ENCODE measurements around the gene ZBTB1.
"Not testable (repeated sequence)": the region's sequence is repeated elsewhere in the genome, so short reads cannot be mapped to it uniquely, and the experiment has no call there.

ZBTB1 gene

GRCh38 chr14:64561631-64562030, 57.1 kb downstream of the ZBTB1 start:
- no peak for DNase-seq
- H3K4me3 ChIP-seq (ENCODE audit: low read depth, low read length) = no peak overlapping the region
- H3K27me3 ChIP-seq (ENCODE audit: insufficient read depth, low read depth, severe bottlenecking) = no peaks in the 10 kb centered on the region
- no peak overlapping the region for H3K27ac ChIP-seq
- TF ChIP-seq, protein P1, sequence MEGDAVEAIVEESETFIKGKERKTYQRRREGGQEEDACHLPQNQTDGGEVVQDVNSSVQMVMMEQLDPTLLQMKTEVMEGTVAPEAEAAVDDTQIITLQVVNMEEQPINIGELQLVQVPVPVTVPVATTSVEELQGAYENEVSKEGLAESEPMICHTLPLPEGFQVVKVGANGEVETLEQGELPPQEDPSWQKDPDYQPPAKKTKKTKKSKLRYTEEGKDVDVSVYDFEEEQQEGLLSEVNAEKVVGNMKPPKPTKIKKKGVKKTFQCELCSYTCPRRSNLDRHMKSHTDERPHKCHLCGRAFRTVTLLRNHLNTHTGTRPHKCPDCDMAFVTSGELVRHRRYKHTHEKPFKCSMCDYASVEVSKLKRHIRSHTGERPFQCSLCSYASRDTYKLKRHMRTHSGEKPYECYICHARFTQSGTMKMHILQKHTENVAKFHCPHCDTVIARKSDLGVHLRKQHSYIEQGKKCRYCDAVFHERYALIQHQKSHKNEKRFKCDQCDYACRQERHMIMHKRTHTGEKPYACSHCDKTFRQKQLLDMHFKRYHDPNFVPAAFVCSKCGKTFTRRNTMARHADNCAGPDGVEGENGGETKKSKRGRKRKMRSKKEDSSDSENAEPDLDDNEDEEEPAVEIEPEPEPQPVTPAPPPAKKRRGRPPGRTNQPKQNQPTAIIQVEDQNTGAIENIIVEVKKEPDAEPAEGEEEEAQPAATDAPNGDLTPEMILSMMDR (IDR thresholded peaks at IDR 0.05; ENCODE audit: low read depth, low read length) = no peak
- H3K36me3 ChIP-seq = no peaks in the 10 kb centered on the region
- H3K9me3 ChIP-seq (ENCODE audit: severe bottlenecking) = no peaks in the 10 kb centered on the region

DNA sequence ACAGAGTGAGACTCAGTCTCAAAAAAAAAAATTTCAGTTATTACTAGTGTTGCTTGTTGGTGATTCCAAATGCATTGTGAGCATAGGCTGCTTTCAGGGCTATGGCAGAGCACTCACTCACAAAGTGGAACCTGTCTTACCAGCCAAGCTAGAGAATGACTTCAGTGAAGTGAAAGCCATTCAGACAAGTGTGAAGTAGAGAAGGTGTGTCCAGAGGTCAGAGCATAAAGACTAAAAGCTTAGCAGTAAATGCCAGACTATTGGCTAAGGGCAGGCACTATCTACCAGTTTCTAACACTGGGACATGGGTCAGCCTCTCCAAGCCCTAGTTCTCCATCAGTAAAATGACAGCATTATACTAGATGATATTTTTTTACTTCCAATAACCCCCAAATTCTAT, 57.9 kb downstream of the ZBTB1 start:
- H3K27ac ChIP-seq = no peak overlapping the region
- no peaks in the 10 kb centered on the region for H3K36me3 ChIP-seq
- DNase-seq = no peak
- TF ChIP-seq, protein P1 (IDR thresholded peaks at IDR 0.05; ENCODE audit: low read depth, low read length) = no peak
- H3K4me3 ChIP-seq (ENCODE audit: low read depth, low read length) = no peak overlapping the region
- no peaks in the 10 kb centered on the region for H3K27me3 ChIP-seq (ENCODE audit: insufficient read depth, low read depth, severe bottlenecking)
- H3K9me3 ChIP-seq (ENCODE audit: severe bottlenecking) = no peaks in the 10 kb centered on the region

- no peaks in the 10 kb centered on the region for H3K36me3 ChIP-seq
- no peaks in the 10 kb centered on the region for H3K27me3 ChIP-seq (ENCODE audit: insufficient read depth, low read depth, severe bottlenecking)
- H3K9me3 ChIP-seq (ENCODE audit: severe bottlenecking) = no peaks in the 10 kb centered on the region
- no peak overlapping the region for H3K4me3 ChIP-seq (ENCODE audit: low read depth, low read length)
- TF ChIP-seq, protein P1 (IDR thresholded peaks at IDR 0.05; ENCODE audit: low read depth, low read length) = no peak
- H3K27ac ChIP-seq = no peak overlapping the region
- no peak for DNase-seq
Measured at GRCh38 chr14:64563696-64564095, 59.1 kb downstream of the ZBTB1 start.

DNA sequence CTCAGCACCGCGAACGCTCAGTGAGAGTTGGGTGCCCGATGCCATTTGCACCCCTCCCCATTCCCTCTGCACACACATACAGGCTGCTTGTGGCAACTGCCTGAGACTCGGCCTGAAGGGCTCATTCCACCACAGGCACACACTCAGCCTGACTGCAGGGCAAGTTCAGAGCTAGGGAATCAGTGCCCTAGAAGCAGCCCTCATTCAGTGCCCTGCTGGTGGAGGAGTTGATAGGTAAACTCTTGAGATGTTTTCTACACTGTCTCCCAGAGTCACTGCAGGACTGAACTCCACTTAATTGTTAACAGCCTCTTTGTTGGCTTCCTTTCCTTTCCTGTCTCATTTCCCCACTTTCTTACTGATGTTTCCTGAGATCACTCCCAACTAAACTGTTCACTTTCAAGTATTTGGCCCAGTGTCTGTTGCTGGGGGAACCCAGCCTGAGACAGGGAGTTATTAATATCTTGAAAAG, 62.1 kb downstream of the ZBTB1 start:
- Histone ChIP-seq H3K4me3 (ENCODE audit: low read depth, low read length) (no peak overlapping the region), H3K27ac (no peak overlapping the region)
- TF ChIP-seq, protein P1 (IDR thresholded peaks at IDR 0.05; ENCODE audit: low read depth, low read length) = no peak

DNA sequence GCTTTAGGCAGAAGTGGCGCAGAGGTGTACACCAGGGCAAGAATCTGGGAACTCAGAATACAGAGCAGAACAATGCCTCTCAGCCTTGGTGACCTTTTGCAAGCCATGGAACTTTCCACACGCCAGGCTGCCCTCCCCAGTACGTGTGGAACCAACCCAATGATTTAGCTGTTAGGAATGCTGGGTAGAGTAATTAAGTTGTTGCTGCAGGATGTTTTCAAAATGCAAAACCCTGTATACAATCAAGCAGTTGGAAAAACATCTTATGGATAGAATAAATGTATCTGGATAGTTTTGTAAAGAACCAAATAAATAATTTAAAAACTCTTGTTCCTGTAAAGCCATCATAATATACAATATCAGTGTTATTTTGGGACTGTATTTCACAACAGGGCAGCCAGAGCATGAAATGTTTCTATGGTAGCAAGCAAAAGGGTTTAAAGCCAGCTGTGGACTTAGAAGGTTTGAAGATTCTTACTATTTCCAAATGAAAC, 64.6 kb downstream of the ZBTB1 start:
- DNase-seq = no peak
- no peak overlapping the region for H3K4me3 ChIP-seq (ENCODE audit: low read depth, low read length)

More for the DNA sequence above, 62.1 kb downstream of the ZBTB1 start:
- no peaks in the 10 kb centered on the region for H3K36me3 ChIP-seq
- DNase-seq = no peak
- no peaks in the 10 kb centered on the region for H3K27me3 ChIP-seq (ENCODE audit: insufficient read depth, low read depth, severe bottlenecking)
- no peaks in the 10 kb centered on the region for H3K9me3 ChIP-seq (ENCODE audit: severe bottlenecking)

GRCh38 chr14:64569646-64570045, 65.1 kb downstream of the ZBTB1 start:
- H3K36me3 ChIP-seq; H3K9me3 ChIP-seq (ENCODE audit: severe bottlenecking); H3K4me3 ChIP-seq (ENCODE audit: low read depth, low read length); DNase-seq; H3K27me3 ChIP-seq (ENCODE audit: insufficient read depth, low read depth, severe bottlenecking); H3K27ac ChIP-seq: not testable (repeated sequence)

More for the DNA sequence above, 64.6 kb downstream of the ZBTB1 start:
- H3K27ac ChIP-seq = no peak overlapping the region
- TF ChIP-seq, protein P1 (IDR thresholded peaks at IDR 0.05; ENCODE audit: low read depth, low read length) = no peak
- no peaks in the 10 kb centered on the region for H3K36me3 ChIP-seq
- H3K27me3 ChIP-seq (ENCODE audit: insufficient read depth, low read depth, severe bottlenecking) = no peaks in the 10 kb centered on the region
- no peaks in the 10 kb centered on the region for H3K9me3 ChIP-seq (ENCODE audit: severe bottlenecking)

All from WERI-Rb-1 (cell line).